Skeletal muscle tissue (tissue), 4 donors: Measurements from ENCODE around the gene PPP2R3A. TPM values are rescaled to one million over a fixed set of nuclear protein-coding genes. Genes with fewer than 3 reads are reported as not detected.
"Not testable (repeated sequence)": the region's sequence is repeated elsewhere in the genome, so short reads cannot be mapped to it uniquely, and the experiment has no call there.

Experiments
- H3K27ac ChIP-seq: one replicate; pipeline ENCODE4 v1.7.0; 2013; ENCODE audit warnings: mild to moderate bottlenecking, low read depth, low read length, inconsistent platforms
- H3K27me3 ChIP-seq, 3 donors: one replicate each; pipeline ENCODE4 v1.7.0; 2013; ENCODE audit warnings: low read length in 3 of 3; ENCODE audit not compliant: control insufficient read depth in 3 of 3, insufficient read depth in 3 of 3
- H3K36me3 ChIP-seq, 3 donors: one replicate each; pipeline ENCODE4 v1.7.0; 2013; ENCODE audit warnings: low read length in 3 of 3; ENCODE audit not compliant: control insufficient read depth in 3 of 3, insufficient read depth in 3 of 3
- H3K4me1 ChIP-seq, 3 donors: one replicate each; pipeline ENCODE4 v1.7.0; 2013; ENCODE audit warnings: low read length in 3 of 3, mild to moderate bottlenecking in 3 of 3; ENCODE audit not compliant: control insufficient read depth in 3 of 3, insufficient read depth in 3 of 3
- H3K4me3 ChIP-seq, 3 donors: one replicate each; pipeline ENCODE4 v1.7.0; 2013; ENCODE audit warnings: low read length in 3 of 3
- H3K9ac ChIP-seq, 3 donors: one replicate each; pipeline ENCODE4 v1.7.0; 2013; ENCODE audit warnings: low read length in 3 of 3, mild to moderate bottlenecking in 3 of 3, moderate library complexity in 2 of 3, low read depth in 1 of 3
- H3K9me3 ChIP-seq, 3 donors: one replicate each; pipeline ENCODE4 v1.7.0; 2013; ENCODE audit warnings: low read length in 3 of 3; ENCODE audit not compliant: control insufficient read depth in 3 of 3
- total RNA-seq: library from RNA; depleted of rRNA; stranded (reverse); fragments of >200 nt; gene quantifications from one replicate; pipeline ENCODE4 v1.2.3, GENCODE V29; 2014
- donor health status: Osteomylitis.

Gene PPP2R3A
- total RNA-seq, 1 donor from 2014 or later: 45.9 TPM

GRCh38 chr3:136119332-136119731, 153.8 kb downstream of the PPP2R3A start:
- not testable (repeated sequence) for H3K27ac ChIP-seq, H3K27me3 ChIP-seq, H3K9ac ChIP-seq, H3K4me3 ChIP-seq, H3K4me1 ChIP-seq, H3K9me3 ChIP-seq
- H3K36me3 ChIP-seq: peaks cover 5 to 11% (median 10%) of the 10 kb centered on the region in 3 donors

- not testable (repeated sequence) for H3K4me1 ChIP-seq, H3K4me3 ChIP-seq, H3K36me3 ChIP-seq, H3K27ac ChIP-seq, H3K9ac ChIP-seq, H3K27me3 ChIP-seq, H3K9me3 ChIP-seq
Measured at GRCh38 chr3:136119783-136120182, 154.3 kb downstream of the PPP2R3A start.

- Histone ChIP-seq H3K4me1 (no peaks in the 10 kb centered on the region), H3K36me3 (peaks cover 0 to 6% (median 0%) of the 10 kb centered on the region in 3 donors), H3K4me3 (no peak overlapping the region), H3K9me3 (no peaks in the 10 kb centered on the region), H3K9ac (no peak overlapping the region), H3K27me3 (no peaks in the 10 kb centered on the region), H3K27ac (no peak overlapping the region)
Measured at GRCh38 chr3:136120373-136121348, 155.1 kb downstream of the PPP2R3A start.

GRCh38 chr3:136122006-136122405, 156.5 kb downstream of the PPP2R3A start:
- no peak overlapping the region for H3K9ac ChIP-seq
- H3K36me3 ChIP-seq: peaks cover 0 to 7% (median 6%) of the 10 kb centered on the region in 3 donors
- no peak overlapping the region for H3K4me3 ChIP-seq
- H3K9me3 ChIP-seq: no peaks in the 10 kb centered on the region
- H3K27me3 ChIP-seq: no peaks in the 10 kb centered on the region
- no peak overlapping the region for H3K27ac ChIP-seq
- H3K4me1 ChIP-seq: no peaks in the 10 kb centered on the region

GRCh38 chr3:136131647-136132046, 166.1 kb downstream of the PPP2R3A start:
- H3K27ac ChIP-seq, H3K4me3 ChIP-seq, H3K27me3 ChIP-seq, H3K9me3 ChIP-seq, H3K9ac ChIP-seq, H3K36me3 ChIP-seq, H3K4me1 ChIP-seq: not testable (repeated sequence)

DNA sequence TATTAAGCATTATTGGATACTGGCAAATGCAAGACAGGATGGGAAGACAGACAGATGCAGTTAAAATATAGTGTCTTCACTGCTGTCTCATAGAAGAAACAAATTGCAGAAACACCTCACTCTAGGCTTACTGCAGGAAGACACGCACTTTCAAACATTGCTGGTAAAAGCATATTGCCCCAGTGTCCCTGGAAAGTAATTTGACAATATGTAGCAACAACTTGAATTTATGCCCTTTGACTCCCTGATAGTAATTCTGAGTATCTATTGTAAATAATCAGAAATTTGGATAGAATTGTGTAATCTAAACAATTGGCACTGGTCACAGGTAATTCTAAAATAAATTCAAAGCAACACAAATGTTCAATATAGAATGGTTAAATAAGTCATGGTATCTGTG, 168.6 kb downstream of the PPP2R3A start:
- H3K9ac ChIP-seq: no peak overlapping the region
- no peak overlapping the region for H3K27ac ChIP-seq
- no peaks in the 10 kb centered on the region for H3K27me3 ChIP-seq

DNA sequence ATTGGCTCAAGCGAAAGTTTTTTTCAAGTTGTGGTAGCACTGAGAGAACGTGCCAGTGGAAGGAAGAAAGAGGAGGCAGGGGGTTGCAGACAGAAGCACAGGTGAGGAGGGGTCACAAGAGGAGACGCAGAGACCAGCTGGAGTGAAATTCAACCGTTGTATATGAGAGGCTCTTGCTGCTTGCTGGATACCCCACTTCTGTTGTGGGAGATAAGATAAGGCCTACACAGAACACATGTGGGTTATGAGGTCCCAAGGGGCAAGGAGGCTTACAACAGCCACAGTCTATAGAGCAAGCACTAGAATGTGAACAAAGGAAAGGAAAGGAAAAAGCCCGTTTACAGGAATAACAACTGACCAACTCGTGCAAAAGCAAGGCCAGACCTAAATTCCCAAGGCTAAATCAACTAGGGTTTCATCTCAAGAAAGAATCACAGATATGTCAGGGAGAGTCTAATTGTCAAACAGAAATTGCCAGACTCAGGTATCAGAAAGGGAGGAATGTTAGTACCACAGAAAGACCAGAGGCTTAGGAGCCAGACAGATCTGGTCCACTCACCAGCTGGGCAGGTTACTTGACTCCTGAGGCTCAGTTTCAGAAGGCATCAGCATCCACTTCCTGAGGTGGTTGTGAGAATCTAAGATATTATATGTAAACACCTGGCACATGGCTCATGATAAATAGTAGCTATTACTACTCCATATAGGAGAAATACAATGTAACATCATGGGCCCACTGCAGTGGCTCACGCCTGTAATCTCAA, 169.7 kb downstream of the PPP2R3A start:
- Histone ChIP-seq H3K9ac (no peak overlapping the region), H3K4me1 (no peaks in the 10 kb centered on the region), H3K9me3 (no peaks in the 10 kb centered on the region), H3K36me3 (peaks cover 3 to 6% (median 3%) of the 10 kb centered on the region in 3 donors), H3K27ac (no peak overlapping the region), H3K4me3 (no peak overlapping the region), H3K27me3 (no peaks in the 10 kb centered on the region)

More for the DNA sequence above, 168.6 kb downstream of the PPP2R3A start:
- Histone ChIP-seq H3K36me3 (peaks cover 3 to 6% (median 3%) of the 10 kb centered on the region in 3 donors), H3K9me3 (no peaks in the 10 kb centered on the region), H3K4me1 (no peaks in the 10 kb centered on the region), H3K4me3 (no peak overlapping the region)

DNA sequence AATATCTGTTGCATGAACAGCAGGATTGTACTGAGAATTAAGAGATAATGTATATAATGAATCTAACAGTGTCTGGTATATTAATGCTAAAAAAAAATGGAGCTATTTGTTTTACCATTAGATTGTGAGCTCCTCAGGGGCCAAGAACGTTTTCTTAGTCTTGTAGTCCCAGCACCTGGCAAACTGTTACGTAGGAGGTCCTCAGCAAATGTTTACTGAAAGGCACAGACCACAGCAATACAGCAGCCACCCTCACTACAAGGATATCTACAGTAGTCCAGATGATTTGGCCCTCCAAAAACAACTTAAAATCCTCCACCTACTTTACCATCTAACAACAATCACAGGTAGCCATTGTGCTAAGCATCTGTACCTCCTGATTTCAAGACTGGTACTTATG, 170.9 kb downstream of the PPP2R3A start:
- Histone ChIP-seq H3K4me1 (no peaks in the 10 kb centered on the region), H3K27me3 (no peaks in the 10 kb centered on the region), H3K27ac (no peak overlapping the region), H3K9ac (no peak overlapping the region), H3K36me3 (peaks cover 3 to 6% (median 3%) of the 10 kb centered on the region in 3 donors), H3K4me3 (no peak overlapping the region), H3K9me3 (no peaks in the 10 kb centered on the region)

DNA sequence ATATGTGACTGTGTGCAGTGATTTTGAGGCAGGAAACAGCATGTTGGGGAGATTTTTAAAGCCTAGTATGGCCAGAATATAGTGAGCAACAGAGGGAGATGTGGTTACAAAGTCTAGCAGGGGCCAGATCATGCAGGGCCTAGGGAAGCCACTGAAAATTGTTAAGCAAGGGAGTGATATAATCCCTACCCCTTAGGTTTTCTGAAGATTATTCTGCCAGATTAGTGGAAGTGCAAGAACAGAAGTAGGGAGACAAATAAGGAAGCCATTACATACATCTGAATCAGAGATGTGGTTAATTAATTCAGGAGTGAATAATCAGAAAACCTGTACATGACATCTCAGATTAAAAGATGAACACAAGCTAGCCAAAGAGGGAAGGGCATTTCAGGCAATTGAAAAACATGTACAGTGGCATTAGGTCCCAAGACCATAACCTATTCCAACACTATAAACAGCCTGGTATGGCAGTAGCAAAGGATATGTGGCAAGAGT, 175.8 kb downstream of the PPP2R3A start:
- no peak overlapping the region for H3K27ac ChIP-seq
- no peak overlapping the region for H3K4me3 ChIP-seq
- no peaks in the 10 kb centered on the region for H3K9me3 ChIP-seq
- H3K27me3 ChIP-seq: no peaks in the 10 kb centered on the region
- peaks cover 8 to 17% (median 10%) of the 10 kb centered on the region in 3 donors for H3K36me3 ChIP-seq
- no peak overlapping the region for H3K9ac ChIP-seq
- peaks cover 0 to 2% (median 0%) of the 10 kb centered on the region in 3 donors for H3K4me1 ChIP-seq

- Histone ChIP-seq H3K27ac (peak overlapping the region; percentile 13), H3K9me3 (no peaks in the 10 kb centered on the region), H3K4me3 (no peak overlapping the region), H3K4me1 (peaks cover 0 to 2% (median 0%) of the 10 kb centered on the region in 3 donors), H3K36me3 (peaks cover 5 to 14% (median 5%) of the 10 kb centered on the region in 3 donors), H3K27me3 (no peaks in the 10 kb centered on the region), H3K9ac (no peak overlapping the region)
Measured at GRCh38 chr3:136141891-136142290, 176.4 kb downstream of the PPP2R3A start.
